Mesenteric fat pad (tissue), 1 donor: ENCODE measurements around the gene PI3. TPM values are rescaled to one million over a fixed set of nuclear protein-coding genes. Genes with fewer than 3 reads are reported as not detected.

Source experiments
- DNase-seq: peaks from one replicate; pipeline ENCODE4 v3.0.0-alpha.2; 2020; ENCODE audit warnings: low spot score
- total RNA-seq: library from RNA; stranded (reverse); fragmentation: NEBNext Ultra II Directional; extraction: Animal tissue kit (Norgen Biotek cat#: 25700); gene quantifications from one replicate; pipeline ENCODE4 v1.2.1, GENCODE V29; 2021
- donor health status: DM: yes; HTN: yes; CAD: no.

Gene PI3
- total RNA-seq, 1 donor from 2014 or later: not detected

GRCh38 chr20:45183084-45183483, 8.4 kb downstream of the PI3 start:
- no peak for DNase-seq

- no peak for DNase-seq
Observed at GRCh38 chr20:45187693-45188092, 13.0 kb downstream of the PI3 start.

GRCh38 chr20:45189067-45189609, 14.4 kb downstream of the PI3 start:
- no peak for DNase-seq

- no peak for DNase-seq
Observed at GRCh38 chr20:45189861-45190260, 15.2 kb downstream of the PI3 start.

GRCh38 chr20:45191926-45192325, 17.2 kb downstream of the PI3 start:
- DNase-seq: no peak

- DNase-seq: no peak
Observed at GRCh38 chr20:45193331-45193730, 18.6 kb downstream of the PI3 start.

- no peak for DNase-seq
Observed at GRCh38 chr20:45206725-45207124, 32.0 kb downstream of the PI3 start, which contains the start of gene SEMG1. Gene SEMG1, plus strand, starts transcription at chr20:45207033. Its CDS starts 21 bp downstream, at chr20:45207054.

- DNase-seq: no peak
Observed at GRCh38 chr20:45209924-45210323, 35.2 kb downstream of the PI3 start.

GRCh38 chr20:45211569-45212474, 37.1 kb downstream of the PI3 start:
- DNase-seq: no peak

GRCh38 chr20:45212836-45213235, 38.1 kb downstream of the PI3 start:
- no peak for DNase-seq

- DNase-seq: peak; percentile 67
Observed at GRCh38 chr20:45218124-45218523, 43.4 kb downstream of the PI3 start.

- no peak for DNase-seq
Observed at GRCh38 chr20:45218636-45219035, 43.9 kb downstream of the PI3 start.

GRCh38 chr20:45221076-45221475, 46.4 kb downstream of the PI3 start, which contains the start of gene SEMG2:
Gene SEMG2, plus strand, starts transcription at chr20:45221373. Its CDS starts 17 bp downstream, at chr20:45221390.
- DNase-seq: no peak

- no peak for DNase-seq
Observed at GRCh38 chr20:45223136-45223535, 48.4 kb downstream of the PI3 start.

Other genes with a start within 250 kb of the PI3 start
- gene TOMM34, start 214.5 kb upstream of the PI3 start, total RNA-seq: 9.1 TPM
- 34.4 TPM for gene STK4, start 208.4 kb upstream of the PI3 start, total RNA-seq
- not detected for gene KCNS1, start 73.8 kb upstream of the PI3 start, total RNA-seq
- not detected for gene WFDC5, start 59.7 kb upstream of the PI3 start, total RNA-seq
- not detected for gene WFDC12, start 50.4 kb upstream of the PI3 start, total RNA-seq
- not detected for gene SEMG1, start 32.1 kb downstream of the PI3 start, total RNA-seq
- not detected for gene SEMG2, start 46.5 kb downstream of the PI3 start, total RNA-seq
- 16.5 TPM for gene SLPI, start 79.7 kb downstream of the PI3 start, total RNA-seq
- gene RBPJL, start 131.9 kb downstream of the PI3 start, total RNA-seq: not detected
- not detected for gene MATN4, start 133.4 kb downstream of the PI3 start, total RNA-seq
- gene SDC4, start 173.5 kb downstream of the PI3 start, total RNA-seq: 81.6 TPM
- 23.8 TPM for gene SYS1, start 188.3 kb downstream of the PI3 start, total RNA-seq
- not detected for gene TP53TG5, start 203.4 kb downstream of the PI3 start, total RNA-seq
- 28.7 TPM for gene DBNDD2, start 233.4 kb downstream of the PI3 start, total RNA-seq
- gene PIGT, start 241.2 kb downstream of the PI3 start, total RNA-seq: 90.9 TPM